HCT116 (cell line): ENCODE results near the gene EPHA8.

Experiments used
- CTCF ChIP-seq, 3 experiments: fragments of 200-600 bp in 1 of 3; sonication (generic) in 1 of 3; IDR thresholded peaks in 2 of 3; conservative IDR thresholded peaks in 1 of 3; 2 replicates each; pipeline ENCODE4 v1.5.1; 2012 to 2017; ENCODE audit warnings: low read depth in 2 of 3, low read length in 2 of 3, antibody characterized with exemption in 1 of 3, borderline replicate concordance in 1 of 3, control low read depth in 1 of 3, mild to moderate bottlenecking in 1 of 3, mixed read lengths in 1 of 3, mixed run types in 1 of 3, moderate library complexity in 1 of 3; ENCODE audit not compliant: insufficient read depth in 1 of 3
- ELF1 ChIP-seq: IDR thresholded peaks from 2 replicates; pipeline ENCODE4 v1.6.1; 2012; ENCODE audit warnings: low read depth, borderline replicate concordance
- EZH2 ChIP-seq: fragments of 200-600 bp; sonication (generic); IDR thresholded peaks from 2 replicates; pipeline ENCODE4 v1.6.1; 2017; ENCODE audit warnings: antibody characterized with exemption, mixed run types
- EZH2phosphoT487 ChIP-seq: fragments of 200-600 bp; IDR thresholded peaks from 2 replicates; pipeline ENCODE4 v1.6.1; 2018; ENCODE audit warnings: antibody characterized with exemption, borderline replicate concordance
- POLR2A ChIP-seq: IDR thresholded peaks from 2 replicates; pipeline ENCODE4 v1.7.0; 2011; ENCODE audit warnings: borderline replicate concordance; ENCODE audit not compliant: insufficient read depth, insufficient read length; ENCODE audit errors: extremely low read depth
- SP1 ChIP-seq: IDR thresholded peaks from 2 replicates; pipeline ENCODE4 v1.6.1; 2012; ENCODE audit warnings: low read depth
- SRF ChIP-seq: IDR thresholded peaks from 2 replicates; pipeline ENCODE4 v1.6.1; 2012; ENCODE audit warnings: low read depth
- ZNF274 ChIP-seq: fragments of 200-500 bp; sonication (Bioruptor generic); IDR thresholded peaks from 2 replicates; pipeline ENCODE4 v1.6.1; 2014; ENCODE audit warnings: mild to moderate bottlenecking, low read depth, low read length, inconsistent platforms
- TF ChIP-seq, protein P1 (sequence below): IDR thresholded peaks from 2 replicates; pipeline ENCODE4 v1.6.1; 2012; ENCODE audit warnings: low read depth
- TF ChIP-seq, protein P2 (sequence below): IDR thresholded peaks from 2 replicates; pipeline ENCODE4 v1.6.1; 2012
- TF ChIP-seq, protein P3 (sequence below): IDR thresholded peaks from 2 replicates; pipeline ENCODE4 v1.6.1; 2011; ENCODE audit warnings: mild to moderate bottlenecking, low read length, moderate library complexity; ENCODE audit not compliant: insufficient replicate concordance; ENCODE audit errors: extremely low read depth

DNA sequence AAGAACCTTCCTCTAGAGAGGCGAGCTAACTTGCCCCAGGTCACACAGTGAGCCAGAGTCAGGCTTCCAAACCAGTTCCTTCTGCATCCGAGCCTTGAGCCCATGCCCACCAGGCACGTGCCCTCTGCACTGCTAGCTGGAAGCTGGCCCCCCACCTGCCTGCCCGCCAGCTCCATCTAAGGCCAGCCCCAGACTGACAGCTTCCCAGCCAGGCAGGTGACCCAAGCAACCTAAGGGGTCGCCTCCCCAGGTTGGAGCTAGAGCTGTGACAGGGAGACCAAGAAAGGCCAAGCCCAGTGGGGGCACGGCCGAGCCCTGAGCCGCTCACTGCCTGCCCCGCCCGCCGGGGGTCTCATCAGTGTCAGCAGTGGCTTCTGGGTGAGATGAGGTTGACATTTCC lies 53.3 kb downstream of the EPHA8 start:
- TF ChIP-seq, protein P1, sequence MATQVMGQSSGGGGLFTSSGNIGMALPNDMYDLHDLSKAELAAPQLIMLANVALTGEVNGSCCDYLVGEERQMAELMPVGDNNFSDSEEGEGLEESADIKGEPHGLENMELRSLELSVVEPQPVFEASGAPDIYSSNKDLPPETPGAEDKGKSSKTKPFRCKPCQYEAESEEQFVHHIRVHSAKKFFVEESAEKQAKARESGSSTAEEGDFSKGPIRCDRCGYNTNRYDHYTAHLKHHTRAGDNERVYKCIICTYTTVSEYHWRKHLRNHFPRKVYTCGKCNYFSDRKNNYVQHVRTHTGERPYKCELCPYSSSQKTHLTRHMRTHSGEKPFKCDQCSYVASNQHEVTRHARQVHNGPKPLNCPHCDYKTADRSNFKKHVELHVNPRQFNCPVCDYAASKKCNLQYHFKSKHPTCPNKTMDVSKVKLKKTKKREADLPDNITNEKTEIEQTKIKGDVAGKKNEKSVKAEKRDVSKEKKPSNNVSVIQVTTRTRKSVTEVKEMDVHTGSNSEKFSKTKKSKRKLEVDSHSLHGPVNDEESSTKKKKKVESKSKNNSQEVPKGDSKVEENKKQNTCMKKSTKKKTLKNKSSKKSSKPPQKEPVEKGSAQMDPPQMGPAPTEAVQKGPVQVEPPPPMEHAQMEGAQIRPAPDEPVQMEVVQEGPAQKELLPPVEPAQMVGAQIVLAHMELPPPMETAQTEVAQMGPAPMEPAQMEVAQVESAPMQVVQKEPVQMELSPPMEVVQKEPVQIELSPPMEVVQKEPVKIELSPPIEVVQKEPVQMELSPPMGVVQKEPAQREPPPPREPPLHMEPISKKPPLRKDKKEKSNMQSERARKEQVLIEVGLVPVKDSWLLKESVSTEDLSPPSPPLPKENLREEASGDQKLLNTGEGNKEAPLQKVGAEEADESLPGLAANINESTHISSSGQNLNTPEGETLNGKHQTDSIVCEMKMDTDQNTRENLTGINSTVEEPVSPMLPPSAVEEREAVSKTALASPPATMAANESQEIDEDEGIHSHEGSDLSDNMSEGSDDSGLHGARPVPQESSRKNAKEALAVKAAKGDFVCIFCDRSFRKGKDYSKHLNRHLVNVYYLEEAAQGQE: no peak
- TF ChIP-seq CTCF (IDR thresholded peaks at IDR 0.05 in 2 of 3, conservative IDR thresholded peaks at IDR 0.05 in 1 of 3; ENCODE audit: borderline replicate concordance in 1 of 3, insufficient read depth in 1 of 3, low read depth in 2 of 3, low read length in 2 of 3) (no peak), SP1 (no peak), EZH2phosphoT487 (no peak), EZH2 (no peak), ELF1 (no peak), SRF (no peak), POLR2A (no peak), ZNF274 (no peak)
- TF ChIP-seq, protein P2, sequence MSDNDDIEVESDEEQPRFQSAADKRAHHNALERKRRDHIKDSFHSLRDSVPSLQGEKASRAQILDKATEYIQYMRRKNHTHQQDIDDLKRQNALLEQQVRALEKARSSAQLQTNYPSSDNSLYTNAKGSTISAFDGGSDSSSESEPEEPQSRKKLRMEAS: no peak
- TF ChIP-seq, protein P3, sequence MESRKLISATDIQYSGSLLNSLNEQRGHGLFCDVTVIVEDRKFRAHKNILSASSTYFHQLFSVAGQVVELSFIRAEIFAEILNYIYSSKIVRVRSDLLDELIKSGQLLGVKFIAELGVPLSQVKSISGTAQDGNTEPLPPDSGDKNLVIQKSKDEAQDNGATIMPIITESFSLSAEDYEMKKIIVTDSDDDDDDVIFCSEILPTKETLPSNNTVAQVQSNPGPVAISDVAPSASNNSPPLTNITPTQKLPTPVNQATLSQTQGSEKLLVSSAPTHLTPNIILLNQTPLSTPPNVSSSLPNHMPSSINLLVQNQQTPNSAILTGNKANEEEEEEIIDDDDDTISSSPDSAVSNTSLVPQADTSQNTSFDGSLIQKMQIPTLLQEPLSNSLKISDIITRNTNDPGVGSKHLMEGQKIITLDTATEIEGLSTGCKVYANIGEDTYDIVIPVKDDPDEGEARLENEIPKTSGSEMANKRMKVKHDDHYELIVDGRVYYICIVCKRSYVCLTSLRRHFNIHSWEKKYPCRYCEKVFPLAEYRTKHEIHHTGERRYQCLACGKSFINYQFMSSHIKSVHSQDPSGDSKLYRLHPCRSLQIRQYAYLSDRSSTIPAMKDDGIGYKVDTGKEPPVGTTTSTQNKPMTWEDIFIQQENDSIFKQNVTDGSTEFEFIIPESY: no peak
